ENCODE data around the gene GYS2.
"Not testable (repeated sequence)": the region's sequence is repeated elsewhere in the genome, so short reads cannot be mapped to it uniquely, and the experiment has no call there.

GYS2 gene

GRCh38 chr12:21599143-21599999 is 5.3 kb downstream of the GYS2 start:
- no peak for DNase-seq

DNA sequence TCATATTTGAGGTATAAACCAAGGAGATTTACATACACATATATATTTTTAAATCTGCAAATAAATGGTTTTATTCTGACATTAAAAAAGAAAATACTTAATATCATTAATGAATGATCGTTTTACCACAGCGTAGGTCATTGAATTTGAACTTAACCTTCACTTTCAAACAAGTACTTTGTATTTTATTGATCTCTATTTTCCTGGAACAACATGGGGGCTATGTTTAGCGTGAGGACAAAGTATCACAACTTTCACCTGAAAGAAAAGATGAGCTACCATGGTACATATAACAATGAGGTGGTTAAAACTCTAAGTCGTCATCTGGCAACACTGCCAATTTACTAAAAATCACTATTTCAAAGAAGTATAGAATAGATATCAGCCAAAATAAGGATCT is 6.0 kb downstream of the GYS2 start:
- DNase-seq, result no peak

DNA sequence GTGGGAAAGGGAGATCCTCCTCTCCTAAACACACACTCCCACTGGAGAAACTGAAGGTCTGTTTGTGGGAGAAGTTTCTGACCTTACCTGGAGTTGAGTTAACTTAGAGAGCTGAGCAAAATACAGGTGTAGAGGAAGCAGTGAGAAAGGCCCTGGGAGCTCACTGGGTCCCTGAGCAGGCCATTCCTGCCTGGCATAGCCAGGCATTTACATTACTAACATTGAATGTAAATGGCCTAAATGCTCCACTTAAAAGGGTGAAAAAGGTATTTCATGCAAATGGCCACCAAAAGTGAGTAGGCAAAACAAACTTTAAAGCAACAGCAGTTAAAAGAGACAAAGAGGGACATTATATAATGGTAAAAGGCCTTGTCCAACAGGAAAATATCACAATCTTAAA is 9.3 kb downstream of the GYS2 start:
- not testable (repeated sequence) for DNase-seq

- no peak for DNase-seq
Observed at GRCh38 chr12:21585485-21585884, 19.2 kb downstream of the GYS2 start.

DNA sequence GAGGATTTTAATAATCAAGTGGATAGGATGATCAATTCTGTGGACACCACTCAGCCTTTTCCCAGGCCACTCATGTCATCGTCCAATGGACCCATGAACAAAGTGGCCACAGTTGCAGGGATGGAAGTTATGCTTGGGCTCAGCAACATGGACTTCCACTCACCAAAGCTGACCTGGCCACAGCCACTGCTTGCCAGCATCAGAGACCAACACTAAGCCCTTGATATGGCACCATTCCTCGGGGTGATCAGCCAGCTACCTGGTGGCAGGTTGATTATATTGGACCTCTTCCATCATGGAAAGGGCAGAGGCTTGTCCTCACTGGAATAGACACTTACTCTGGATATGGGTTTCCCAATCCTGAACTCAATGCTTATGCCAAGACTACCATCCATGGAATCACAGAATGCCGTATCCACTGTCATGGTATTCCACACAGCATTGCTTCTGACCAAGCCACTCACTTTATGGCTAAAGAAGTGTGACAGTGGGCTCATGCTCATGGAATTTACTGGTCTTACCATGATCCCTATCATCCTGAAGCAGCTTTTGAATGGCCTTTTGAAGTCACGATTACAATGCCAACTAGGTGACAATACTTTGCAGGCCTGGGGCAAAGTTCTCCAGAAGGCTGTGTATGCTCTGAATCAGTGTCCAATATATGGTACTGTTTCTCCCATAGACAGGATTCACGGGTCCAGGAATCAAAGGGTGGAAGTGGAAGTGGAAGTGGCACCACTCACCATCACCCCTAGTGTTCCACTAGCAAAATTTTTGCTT is 20.1 kb downstream of the GYS2 start:
- not testable (repeated sequence) for DNase-seq

DNA sequence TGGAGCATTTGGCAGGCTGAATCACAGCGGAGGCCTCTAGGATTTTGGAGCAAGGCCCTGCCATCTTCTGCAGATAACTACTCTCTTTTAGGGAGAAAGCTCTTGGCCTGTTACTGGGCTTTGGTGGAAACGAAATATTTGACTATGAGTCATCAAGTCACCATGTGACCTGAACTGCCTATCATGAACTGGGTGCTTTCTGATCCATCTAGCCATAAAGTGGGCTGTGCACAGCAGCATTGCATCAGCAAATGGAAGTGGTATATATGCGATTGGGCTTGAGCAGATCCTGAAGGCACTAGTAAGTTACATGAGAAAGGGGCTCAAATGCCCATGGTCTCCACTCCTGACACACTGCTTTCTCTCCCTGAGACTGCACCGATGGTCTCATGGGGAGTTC is 21.1 kb downstream of the GYS2 start:
- DNase-seq, result no peak

DNA sequence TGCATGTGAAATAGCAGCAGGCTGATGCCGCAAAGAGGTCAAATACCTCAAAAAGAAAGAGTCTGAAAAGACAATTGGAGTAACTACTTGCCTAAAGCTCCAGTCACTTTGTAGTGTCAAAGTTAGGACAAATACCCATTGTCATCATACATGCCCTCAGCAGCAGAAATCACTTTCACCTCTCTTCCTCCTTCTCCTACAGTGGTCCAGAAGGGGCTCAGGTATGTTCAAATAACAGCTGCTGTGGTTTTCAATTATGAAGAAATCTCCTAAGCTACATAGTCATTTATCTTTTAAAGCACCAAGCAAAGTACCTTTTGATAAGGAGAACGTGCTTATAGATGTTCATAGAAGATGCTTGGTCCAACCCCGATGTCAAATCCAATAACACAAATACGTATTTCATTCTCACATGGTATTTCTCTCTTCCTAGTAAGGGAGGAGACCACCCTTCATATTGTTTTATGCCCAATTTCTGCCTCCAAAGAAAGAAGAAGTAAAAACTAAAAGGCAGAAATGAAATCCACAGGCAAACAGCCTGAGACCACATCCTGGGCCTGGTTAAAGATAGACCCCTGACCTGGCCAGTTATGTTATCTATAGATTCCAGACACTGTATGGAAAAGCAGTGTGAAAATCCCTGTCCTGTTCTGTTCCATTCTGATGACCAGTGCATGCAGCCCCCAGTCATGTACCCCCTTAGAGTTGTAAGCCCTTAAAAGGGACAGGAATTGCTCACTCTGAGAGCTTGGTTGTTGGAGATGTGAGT is 23.7 kb downstream of the GYS2 start:
- DNase-seq, result no peak

- DNase-seq, result no peak
Observed at GRCh38 chr12:21577516-21577915, 27.1 kb downstream of the GYS2 start.

DNA sequence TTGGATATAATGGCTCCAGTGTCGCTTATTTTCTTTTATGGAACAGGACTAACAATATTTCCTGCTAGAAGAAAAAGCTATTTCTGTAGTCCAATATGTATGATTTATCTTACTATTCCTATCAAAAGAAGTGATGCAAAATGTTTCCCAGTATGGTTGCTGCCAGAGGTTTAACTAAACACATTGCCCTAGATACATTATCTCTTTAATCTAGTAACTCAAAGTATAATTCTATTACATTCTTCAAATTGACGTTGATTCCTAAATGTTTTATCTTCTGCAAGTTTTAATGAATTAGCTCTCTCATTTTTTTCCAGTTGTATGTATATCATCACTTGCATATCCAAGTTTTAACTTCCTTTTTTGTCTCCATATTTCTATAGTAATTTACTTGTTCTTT is 28.2 kb downstream of the GYS2 start:
- no peak for DNase-seq

DNA sequence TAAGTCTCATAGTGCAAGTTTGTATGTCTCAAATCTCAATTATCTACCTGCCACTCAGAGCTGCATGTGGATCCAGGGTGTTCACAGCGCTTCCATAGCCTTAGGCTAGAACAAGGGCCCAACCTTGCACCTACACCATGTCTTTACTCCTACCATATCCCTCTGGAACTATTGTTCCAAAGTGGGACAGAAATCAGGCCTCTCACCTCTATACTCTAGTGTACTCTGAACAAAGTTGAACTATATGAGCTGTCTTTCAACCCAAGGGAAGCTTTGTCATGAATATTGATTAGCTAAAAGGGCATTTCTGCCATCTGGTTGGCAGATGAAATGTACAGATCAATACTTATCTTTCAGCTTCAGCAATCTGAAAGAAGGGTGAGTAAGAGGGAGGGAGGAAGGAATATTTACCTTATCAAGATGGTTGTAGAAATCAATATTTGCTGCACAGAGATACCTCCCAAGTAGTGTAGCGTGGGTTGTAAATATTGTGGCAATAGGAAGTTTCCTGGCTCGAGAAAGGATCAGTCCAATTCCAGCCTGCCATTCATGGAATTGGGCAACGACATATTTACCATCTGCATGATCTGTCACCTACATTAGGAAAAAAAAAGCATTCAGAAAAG is 30.8 kb downstream of the GYS2 start:
- DNase-seq, result no peak

DNA sequence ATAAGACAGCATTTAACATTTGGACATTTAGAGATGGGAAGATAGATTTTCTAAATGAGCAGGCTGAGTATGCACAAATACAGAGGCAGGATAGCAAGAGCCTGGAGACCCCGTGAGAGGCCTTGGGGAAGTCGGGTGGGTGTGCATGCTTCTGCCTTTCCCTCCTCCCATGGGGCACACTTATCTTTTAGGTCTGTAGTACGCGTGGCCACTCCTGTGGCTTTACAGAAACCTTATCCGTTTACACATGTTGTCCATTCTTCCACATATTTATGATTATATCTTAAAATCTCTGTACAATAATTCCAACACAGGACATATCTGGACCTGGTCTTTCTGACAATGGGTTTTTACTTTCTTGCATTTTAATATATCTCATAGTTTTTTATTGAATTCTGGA is 33.6 kb downstream of the GYS2 start:
- no peak for DNase-seq

DNA sequence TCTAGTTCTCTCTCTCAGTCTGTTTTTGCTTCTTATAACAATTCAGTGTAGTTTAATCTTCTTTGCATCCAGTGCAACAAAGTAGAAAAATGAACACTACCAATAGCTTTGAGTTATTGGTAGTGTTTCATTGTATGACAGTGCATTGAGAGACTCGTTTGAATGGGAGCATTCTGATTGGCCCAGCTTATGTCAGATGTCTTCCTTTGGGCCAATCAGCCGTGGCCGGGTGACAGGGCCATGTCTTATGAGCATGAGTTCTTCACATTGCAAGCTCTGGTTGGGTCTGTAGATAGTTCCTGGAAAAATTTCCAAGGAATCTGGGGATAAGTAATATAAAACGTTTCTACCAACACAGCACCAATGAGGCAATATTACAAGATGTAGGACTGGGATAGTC is 36.5 kb downstream of the GYS2 start:
- DNase-seq, result no peak

DNA sequence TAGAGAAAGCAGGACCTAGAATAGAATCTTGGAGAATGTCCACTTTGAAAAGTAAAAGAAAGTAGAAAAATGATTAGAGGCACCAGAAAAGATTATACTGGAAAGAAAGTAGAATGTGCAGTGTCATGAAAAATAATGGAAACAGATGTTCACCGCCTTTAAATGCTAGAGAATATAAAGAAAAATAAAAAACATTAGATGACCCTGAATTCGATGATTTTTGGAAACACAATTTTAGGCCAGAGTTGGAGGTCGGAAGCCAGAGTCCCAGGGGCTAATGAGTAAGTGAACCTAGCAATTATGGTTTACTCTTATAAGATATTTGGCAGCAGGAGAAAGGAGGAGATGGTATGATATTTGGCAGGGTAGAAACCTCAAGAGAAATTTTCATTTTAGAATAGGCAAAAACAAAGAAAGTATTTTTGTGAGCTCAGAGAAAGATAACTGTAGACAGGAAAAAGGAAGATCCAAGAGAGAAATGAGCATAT is 37.7 kb downstream of the GYS2 start:
- DNase-seq, result no peak

GRCh38 chr12:21566223-21566906 is 38.3 kb downstream of the GYS2 start:
- no peak for DNase-seq

- DNase-seq, result no peak
Observed at GRCh38 chr12:21562859-21563258, 41.8 kb downstream of the GYS2 start.

DNA sequence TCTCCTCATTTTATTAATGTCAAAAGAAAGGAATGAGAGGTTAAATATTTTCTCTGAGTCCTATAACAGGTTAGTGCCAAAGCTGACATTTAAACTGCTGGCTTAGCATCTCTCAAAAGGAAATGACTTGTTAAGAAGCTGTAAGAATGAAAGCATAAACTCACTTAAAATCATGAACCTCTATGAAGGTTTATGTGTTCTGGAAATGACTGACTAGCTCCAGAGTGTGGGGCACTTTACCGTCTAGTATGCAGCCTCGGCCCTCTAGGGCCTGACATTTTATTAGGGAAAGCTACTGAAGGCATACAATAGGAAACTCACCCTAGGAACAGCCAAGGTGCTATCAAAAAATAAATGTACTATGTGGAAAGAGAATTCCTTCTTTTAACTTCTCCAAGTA is 43.5 kb downstream of the GYS2 start:
- DNase-seq, result no peak

- DNase-seq, result no peak
Observed at GRCh38 chr12:21559855-21560569, 44.6 kb downstream of the GYS2 start.

DNA sequence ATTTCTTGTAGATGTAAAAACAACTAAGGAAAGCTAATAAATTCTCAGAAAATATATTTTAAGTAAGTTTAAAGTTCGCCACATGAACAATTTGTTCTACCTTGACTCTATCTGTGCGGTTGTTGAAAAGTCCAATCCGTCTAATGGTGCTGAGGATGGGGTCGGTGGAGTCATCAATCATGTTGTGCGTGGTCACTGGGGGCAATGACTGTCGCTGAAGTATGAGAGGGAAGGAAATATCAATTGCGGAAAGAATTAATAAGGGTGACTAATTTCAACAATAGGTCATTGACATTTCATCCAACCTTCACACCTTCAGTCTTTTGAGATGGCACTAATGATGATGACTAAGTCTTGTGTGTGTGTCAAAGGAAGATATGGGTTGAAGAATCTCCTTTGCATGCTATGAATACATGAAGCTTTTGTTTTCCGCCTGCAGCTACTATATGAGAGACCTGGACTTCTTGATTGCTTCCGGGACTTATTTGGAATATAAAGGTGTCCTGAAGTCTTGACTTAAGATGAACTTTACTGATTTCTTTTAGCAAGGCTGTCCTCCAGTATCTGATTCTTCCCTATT is 46.5 kb downstream of the GYS2 start:
- no peak for DNase-seq

- no peak for DNase-seq
Observed at GRCh38 chr12:21553329-21553675, 51.3 kb downstream of the GYS2 start.

DNA sequence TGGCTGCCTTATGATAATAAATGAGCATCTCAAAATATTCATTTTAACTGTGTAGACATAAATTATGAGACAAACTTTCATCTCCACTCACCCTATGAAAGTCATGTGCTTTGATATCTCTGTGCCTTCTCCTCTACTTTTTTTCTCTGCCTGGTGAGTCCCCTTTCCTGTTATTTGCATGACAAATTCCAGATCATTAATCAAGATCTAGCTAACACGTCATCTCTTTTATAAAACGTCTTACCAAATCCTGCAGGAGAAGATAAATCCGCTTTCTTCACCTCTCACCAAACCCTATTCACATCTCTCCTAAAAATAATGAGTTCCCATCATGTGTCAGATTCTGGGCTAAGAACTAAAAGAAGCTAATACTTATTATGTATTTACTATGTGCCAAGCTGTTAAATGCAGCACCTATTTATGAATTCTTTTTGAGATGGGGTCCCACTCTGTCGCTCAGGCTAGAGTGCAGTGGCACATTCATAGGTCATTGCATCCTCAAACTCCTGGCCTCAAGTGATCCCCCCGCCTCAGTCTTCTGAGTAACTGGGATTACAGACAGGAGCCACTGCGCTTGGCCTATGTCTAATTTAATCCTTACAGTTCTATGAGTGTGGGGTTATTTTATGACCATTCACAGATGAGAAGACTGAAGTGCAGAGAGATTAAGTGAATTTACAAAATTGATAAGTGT is 51.9 kb downstream of the GYS2 start:
- no peak for DNase-seq

Data from activated CD4-positive, alpha-beta T cell treated with anti-CD3 and anti-CD28 coated beads, Interleukin-2, amount 50 U/mL, for 1 hour (primary cell).